PC-9 (cell line): ENCODE data around the gene MORN3. TPM values are rescaled to one million over a fixed set of nuclear protein-coding genes. Genes with fewer than 3 reads are reported as not detected.
"Not testable (repeated sequence)": the region's sequence is repeated elsewhere in the genome, so short reads cannot be mapped to it uniquely, and the experiment has no call there.

Experiments used
- BruUV-seq: library from RNA; stranded (reverse); fragments of 400-500 nt; replicated peaks from 2 replicates; lab custom pipeline; 2021; lab: Mats Ljungman, UMichigan
- CTCF ChIA-PET: fragments of 300-600 bp; sonication (Branson Sonifier 250); formaldehyde crosslinking; loops from one replicate; lab custom pipeline; 2022; ENCODE audit warnings: antibody characterized with exemption; lab: Charles Lee
- POLR2A ChIA-PET: fragments of 300-600 bp; sonication (Branson Sonifier 250); formaldehyde crosslinking; loops from one replicate; lab custom pipeline; 2022; ENCODE audit warnings: antibody characterized with exemption; ENCODE audit not compliant: unreplicated experiment; lab: Charles Lee
- DNase-seq, 2 experiments: peaks; one replicate each; pipeline versions ENCODE4 v3.0.0 to v3.0.0-alpha.2; 2015 to 2022; ENCODE audit warnings: mixed read lengths in 1 of 2
- H2AFZ ChIP-seq: fragments of 200-600 bp; sonication (generic); 2 replicates; pipeline ENCODE4 v1.8.1; 2017; ENCODE audit warnings: antibody characterized with exemption
- H3F3A ChIP-seq: fragments of 200-600 bp; sonication (generic); 2 replicates; pipeline ENCODE4 v1.8.1; 2017; ENCODE audit warnings: antibody characterized with exemption, mild to moderate bottlenecking, low read depth; ENCODE audit not compliant: insufficient read depth
- H3K27ac ChIP-seq: fragments of 200-600 bp; sonication (generic); 2 replicates; pipeline ENCODE4 v1.6.1; 2016; ENCODE audit warnings: mixed run types
- H3K27me3 ChIP-seq: fragments of 200-600 bp; sonication (generic); 2 replicates; pipeline ENCODE4 v1.6.1; 2016; ENCODE audit warnings: low read depth, mixed run types; ENCODE audit not compliant: insufficient read depth
- H3K36me3 ChIP-seq: fragments of 200-600 bp; sonication (generic); 2 replicates; pipeline ENCODE4 v1.6.1; 2016; ENCODE audit warnings: low read depth, mixed run types
- H3K4me1 ChIP-seq: fragments of 200-600 bp; sonication (generic); replicated peaks from 2 replicates; pipeline ENCODE4 v1.6.1; 2016; ENCODE audit warnings: mixed run types; ENCODE audit not compliant: insufficient read depth
- H3K4me2 ChIP-seq: fragments of 200-600 bp; sonication (generic); 2 replicates; pipeline ENCODE4 v1.6.1; 2017; ENCODE audit warnings: mixed run types
- H3K4me3 ChIP-seq: fragments of 200-600 bp; sonication (generic); 2 replicates; pipeline ENCODE4 v1.6.1; 2016; ENCODE audit warnings: mixed run types
- H3K79me2 ChIP-seq: fragments of 200-600 bp; sonication (generic); 2 replicates; pipeline ENCODE4 v1.6.1; 2017; ENCODE audit warnings: low read depth, mixed run types
- H3K9me2 ChIP-seq: fragments of 200-600 bp; sonication (generic); 2 replicates; pipeline ENCODE4 v1.8.1; 2017; ENCODE audit warnings: mild to moderate bottlenecking; ENCODE audit not compliant: insufficient read depth
- H3K9me3 ChIP-seq: fragments of 200-600 bp; sonication (generic); 2 replicates; pipeline ENCODE4 v1.8.1; 2016; ENCODE audit warnings: low read depth; ENCODE audit not compliant: insufficient read depth
- H4K20me1 ChIP-seq: fragments of 200-600 bp; sonication (generic); 2 replicates; pipeline ENCODE4 v1.8.1; 2017; ENCODE audit not compliant: insufficient read depth
- CTCF ChIP-seq: fragments of 200-600 bp; sonication (generic); conservative IDR thresholded peaks from 2 replicates; pipeline ENCODE4 v1.6.1; 2017; ENCODE audit warnings: mixed run types, antibody characterized with exemption, mild to moderate bottlenecking, moderate library complexity
- EZH2 ChIP-seq: fragments of 200-600 bp; sonication (generic); IDR thresholded peaks from 2 replicates; pipeline ENCODE4 v1.8.0; 2017; ENCODE audit warnings: antibody characterized with exemption, low read depth
- intact Hi-C: fragments of 100-400 bp; cut with micrococcal nuclease; formaldehyde crosslinking; loops from one replicate; pipeline ENCODE4 v1.10.0; 2022; ENCODE audit not compliant: unreplicated experiment
- total RNA-seq: library from RNA; stranded (reverse); gene quantifications from 2 replicates; pipeline ENCODE4 v1.2.3, GENCODE V29; 2021

MORN3 gene
- total RNA-seq, 1 experiment from 2014 or later = 1.8 TPM

- Histone ChIP-seq H3K27me3 (no peaks in the 10 kb centered on the region), H3F3A (peaks cover 3% of the 10 kb centered on the region; the same call in 1 of the 2 replicates), H3K79me2 (no peaks in the 10 kb centered on the region), H3K36me3 (no peaks in the 10 kb centered on the region), H3K9me3 (no peaks in the 10 kb centered on the region), H3K4me1 (peaks cover 6% of the 10 kb centered on the region; the same call in 1 of the 2 replicates), H3K4me2 (no peak overlapping the region), H3K4me3 (no peak overlapping the region), H3K27ac (no peak overlapping the region), H4K20me1 (no peaks in the 10 kb centered on the region), H3K9me2 (no peaks in the 10 kb centered on the region), H2AFZ (no peak overlapping the region)
- BruUV-seq = no TSS peak
- POLR2A ChIA-PET = interaction anchor here (0.6 kb wide), 1 partner anchor 192 kb away, joined by 7 read pairs; no protein-coding TSS in a partner anchor
- intact Hi-C loops = no loop called here
- CTCF ChIA-PET = interaction anchor here (1.3 kb wide), 1 partner anchor 93 kb away, joined by 3 read pairs; no protein-coding TSS in a partner anchor
- no peak for DNase-seq
- TF ChIP-seq EZH2 (no peak), CTCF (no peak)
Observed at GRCh38 chr12:121701667-121702277, 32.3 kb upstream of the MORN3 start.

- H3K9me2 ChIP-seq, POLR2A ChIA-PET, H3K36me3 ChIP-seq, H3F3A ChIP-seq, H3K4me2 ChIP-seq, H4K20me1 ChIP-seq, BruUV-seq, H3K79me2 ChIP-seq, H3K4me1 ChIP-seq, DNase-seq, H3K9me3 ChIP-seq, H3K27me3 ChIP-seq, H3K27ac ChIP-seq, H2AFZ ChIP-seq, H3K4me3 ChIP-seq: not testable (repeated sequence)
- intact Hi-C loops = loop anchor here (1.0 to 2.0 kb wide), 3 partner anchors 75 to 191 kb away; partner anchors contain the start of gene PSMD9
- CTCF ChIA-PET = interaction anchor here (0.6 kb wide), 1 partner anchor 81 kb away, joined by 3 read pairs; no protein-coding TSS in a partner anchor
Observed at GRCh38 chr12:121697861-121698260, 28.4 kb upstream of the MORN3 start.

GRCh38 chr12:121697093-121697698 is 27.7 kb upstream of the MORN3 start:
- no peaks in the 10 kb centered on the region; the same call in 1 of the 2 replicates for H3K4me1 ChIP-seq
- H3K27me3 ChIP-seq = no peaks in the 10 kb centered on the region
- H3K9me3 ChIP-seq = no peaks in the 10 kb centered on the region
- CTCF ChIA-PET = interaction anchor here (0.6 kb wide), 1 partner anchor 80 kb away, joined by 3 read pairs; no protein-coding TSS in a partner anchor
- no TSS peak for BruUV-seq
- DNase-seq = peak in 1 of 2 experiments; percentile 13
- no peaks in the 10 kb centered on the region for H4K20me1 ChIP-seq
- no peak overlapping the region for H2AFZ ChIP-seq
- POLR2A ChIA-PET = no interaction called here
- H3K4me2 ChIP-seq = no peak overlapping the region
- H3K36me3 ChIP-seq = no peaks in the 10 kb centered on the region
- no peaks in the 10 kb centered on the region; the same call in 1 of the 2 replicates for H3F3A ChIP-seq
- no peaks in the 10 kb centered on the region for H3K79me2 ChIP-seq
- no peak overlapping the region for H3K4me3 ChIP-seq
- TF ChIP-seq CTCF (peak; percentile 70), EZH2 (no peak)
- intact Hi-C loops = loop anchor here (1.0 to 2.0 kb wide), 3 partner anchors 76 to 192 kb away; partner anchors contain the start of gene PSMD9
- H3K9me2 ChIP-seq = no peaks in the 10 kb centered on the region
- no peak overlapping the region for H3K27ac ChIP-seq
